Epidermal melanocyte (primary cell): Measurements from ENCODE around the gene VWA3A.

Experiments
- DNase-seq: peaks from one replicate; pipeline ENCODE4 v3.0.0; 2011; ENCODE audit warnings: low spot score; ENCODE audit not compliant: insufficient read length

VWA3A gene

DNA sequence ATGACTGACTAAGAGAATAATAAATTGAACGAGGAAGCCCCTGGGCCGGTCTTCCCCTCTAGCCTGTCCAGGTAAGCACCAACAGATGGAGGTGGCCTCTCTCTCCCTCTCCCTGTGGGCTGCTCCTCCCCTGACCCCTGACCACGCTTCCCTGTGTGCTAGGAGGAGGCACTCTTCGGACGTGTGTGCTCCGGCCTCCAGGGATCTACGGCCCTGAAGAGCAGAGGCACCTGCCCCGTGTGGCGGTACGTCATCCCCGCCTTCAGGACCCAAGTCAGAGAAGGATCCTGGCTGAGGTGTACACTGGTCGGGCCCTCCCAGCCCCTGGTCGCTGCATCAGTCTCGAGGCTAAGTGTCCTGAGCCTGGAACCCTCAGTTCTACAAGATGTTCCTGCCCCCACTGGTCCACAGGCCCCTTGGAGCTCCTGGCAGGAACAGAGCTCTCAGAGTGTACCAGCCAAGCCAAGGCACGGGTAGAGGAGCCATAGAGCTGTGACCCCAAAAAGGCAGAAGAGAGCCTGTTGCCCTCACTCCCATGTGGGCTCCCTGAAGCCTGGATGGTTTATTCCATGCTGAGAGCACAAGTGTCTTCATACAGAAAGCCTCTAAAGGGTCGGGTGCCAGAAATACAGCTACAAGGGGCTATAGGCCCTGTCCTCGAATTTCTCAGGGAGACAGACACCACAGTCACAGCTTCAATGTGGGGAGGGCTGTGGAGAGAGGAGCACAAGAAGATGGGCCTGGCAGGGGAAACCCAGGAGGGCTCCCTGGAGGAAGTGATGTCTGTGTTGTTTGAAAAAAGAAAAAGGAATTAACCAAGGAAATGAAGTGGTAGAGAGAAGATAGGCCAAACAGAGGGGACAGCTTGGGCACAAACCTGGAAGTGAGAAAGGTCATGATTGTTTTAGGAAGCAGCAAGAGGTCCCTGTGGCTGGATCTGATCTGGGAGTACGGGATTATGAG is 85.9 kb downstream of the VWA3A start:
- DNase-seq: no peak

DNA sequence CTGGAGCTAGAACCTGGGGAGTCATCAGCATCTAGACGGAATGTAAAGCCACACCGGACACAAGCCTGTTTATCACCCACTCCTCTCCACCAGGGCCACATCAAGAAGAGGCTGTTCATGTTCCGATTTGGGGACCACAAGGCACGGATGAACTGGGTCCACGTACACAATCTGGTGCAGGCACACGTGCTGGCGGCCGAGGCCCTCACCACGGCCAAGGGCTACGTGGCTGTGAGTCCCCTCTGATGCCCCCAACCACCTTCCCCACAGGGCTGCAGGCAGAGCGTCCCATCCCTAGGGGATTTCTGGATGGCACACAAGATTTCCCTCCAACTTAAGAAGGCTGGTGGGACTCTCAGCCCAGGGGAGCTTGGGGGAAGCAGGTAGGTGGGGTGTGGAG is 89.1 kb downstream of the VWA3A start:
- no peak for DNase-seq

DNA sequence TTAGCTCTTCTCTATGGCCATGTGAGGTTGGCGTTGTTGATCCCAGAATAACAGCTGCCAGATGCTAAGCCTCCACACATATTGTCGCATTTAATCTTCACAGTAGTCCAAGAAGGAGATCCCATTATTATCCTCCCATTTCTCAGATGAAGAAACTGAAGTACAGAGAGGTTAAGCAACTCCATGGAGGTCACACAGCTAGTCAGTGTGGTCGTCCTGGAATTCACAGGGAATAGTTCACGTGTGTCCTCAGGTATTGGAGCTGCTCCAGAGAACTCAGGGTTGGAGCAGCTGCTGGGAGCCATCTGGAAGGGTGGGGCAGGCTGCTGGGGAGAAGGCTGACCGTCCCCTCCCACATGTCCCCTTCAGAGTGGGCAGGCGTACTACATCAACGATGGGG is 89.5 kb downstream of the VWA3A start:
- DNase-seq: no peak

DNA sequence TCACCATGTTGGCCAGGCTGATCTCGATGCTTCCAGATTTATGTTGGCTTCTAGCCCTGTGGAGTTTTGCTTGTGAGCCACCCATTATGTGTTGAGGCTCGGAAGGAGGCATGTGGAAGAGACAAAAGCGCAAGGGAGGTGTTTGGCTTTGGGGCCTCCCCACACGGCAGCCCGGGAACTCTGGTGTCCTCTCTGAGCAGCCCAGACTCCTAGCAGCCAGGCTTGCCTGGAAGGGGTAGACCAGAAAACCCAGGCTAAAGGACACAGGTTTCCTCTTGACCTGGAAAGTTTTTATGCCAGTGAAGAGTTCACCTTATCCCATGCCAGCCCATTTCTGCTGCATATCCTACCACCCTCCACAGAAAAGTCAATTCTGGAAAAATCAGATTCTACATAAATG is 91.0 kb downstream of the VWA3A start:
- DNase-seq: no peak

DNA sequence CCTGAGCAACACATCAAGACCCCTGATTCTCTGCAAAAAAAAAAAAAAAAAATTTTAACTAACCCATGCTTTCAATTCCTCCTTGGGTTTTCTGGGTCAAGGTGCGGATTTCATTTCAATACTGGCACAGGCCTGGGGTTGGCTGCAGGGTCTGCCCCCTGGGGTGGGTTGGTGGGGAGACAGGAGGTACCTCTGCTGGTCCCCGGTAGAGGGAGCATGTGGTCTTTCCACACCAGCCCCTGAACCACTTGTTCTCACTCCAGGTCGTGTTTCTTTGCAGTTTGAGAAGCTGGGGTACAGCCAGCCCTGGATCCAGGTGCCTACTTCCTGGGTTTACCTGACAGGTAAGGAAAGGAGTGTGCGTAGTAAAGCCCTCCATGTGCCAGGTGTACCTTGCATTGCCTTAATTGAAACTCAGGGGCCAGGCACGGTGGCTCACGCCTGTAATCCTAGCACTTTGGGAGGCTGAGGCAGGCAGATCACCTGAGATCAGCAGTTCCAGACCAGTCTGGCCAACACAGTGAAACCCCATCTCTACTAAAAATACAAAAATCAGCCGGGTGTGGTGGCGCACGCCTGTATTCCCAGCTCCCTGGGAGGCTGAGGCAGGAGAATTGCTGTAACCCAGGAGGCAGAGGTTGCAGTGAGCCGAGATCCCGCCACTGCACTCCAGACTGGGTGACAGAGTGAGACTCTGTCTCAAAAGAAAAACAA is 91.7 kb downstream of the VWA3A start:
- DNase-seq: no peak

DNA sequence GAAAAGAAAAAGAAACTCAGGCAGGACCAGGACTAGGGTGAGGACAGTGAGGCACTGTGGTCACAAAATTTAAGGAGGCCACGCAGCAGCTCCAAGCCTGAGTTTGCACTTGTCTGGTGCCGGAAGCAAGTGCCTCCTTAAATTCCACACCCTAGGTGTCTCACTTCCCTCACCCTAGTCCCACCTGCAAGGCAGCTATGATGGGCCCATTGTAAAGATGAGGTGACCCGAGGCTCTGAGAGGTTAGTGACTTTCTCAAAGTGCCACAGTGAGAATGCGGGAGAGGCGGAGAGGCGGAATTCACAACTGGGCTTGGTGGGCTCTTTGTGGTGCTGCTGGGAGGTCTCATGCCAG is 92.3 kb downstream of the VWA3A start:
- no peak for DNase-seq

DNA sequence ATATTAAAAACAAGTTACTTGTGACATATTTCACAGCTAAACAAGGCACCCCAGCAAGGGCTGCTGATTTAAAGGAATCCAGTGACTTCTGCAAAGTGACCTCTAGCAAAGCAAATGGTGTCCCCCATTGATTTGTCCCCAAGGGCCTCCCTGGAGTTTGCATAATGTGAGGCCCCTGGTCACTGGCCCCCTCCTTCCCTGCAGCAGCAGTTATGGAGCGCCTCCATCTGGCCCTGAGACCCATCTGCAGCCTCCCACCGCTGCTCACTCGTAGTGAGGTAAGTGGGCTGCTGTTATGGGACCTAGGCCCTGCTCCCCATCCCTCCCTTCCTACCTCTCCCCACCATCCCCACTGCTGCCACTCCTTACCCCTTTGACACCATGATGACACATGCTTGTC is 94.2 kb downstream of the VWA3A start:
- DNase-seq: no peak

DNA sequence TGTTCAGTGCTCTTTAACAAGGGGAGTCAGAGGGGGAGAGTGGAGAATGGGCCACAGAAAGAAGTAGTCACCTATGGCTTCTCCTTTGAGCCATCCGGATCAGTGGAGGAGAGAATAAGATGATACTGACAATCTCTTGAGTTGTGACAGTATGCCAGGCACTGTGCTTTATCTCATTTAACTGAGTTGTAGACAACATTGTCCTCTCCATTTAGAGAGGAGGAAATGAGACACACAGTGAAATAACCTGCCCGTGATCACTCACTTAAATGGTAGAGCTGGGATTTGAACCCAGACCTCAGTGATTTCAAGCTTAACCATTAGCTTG is 95.9 kb downstream of the VWA3A start:
- DNase-seq: no peak

DNA sequence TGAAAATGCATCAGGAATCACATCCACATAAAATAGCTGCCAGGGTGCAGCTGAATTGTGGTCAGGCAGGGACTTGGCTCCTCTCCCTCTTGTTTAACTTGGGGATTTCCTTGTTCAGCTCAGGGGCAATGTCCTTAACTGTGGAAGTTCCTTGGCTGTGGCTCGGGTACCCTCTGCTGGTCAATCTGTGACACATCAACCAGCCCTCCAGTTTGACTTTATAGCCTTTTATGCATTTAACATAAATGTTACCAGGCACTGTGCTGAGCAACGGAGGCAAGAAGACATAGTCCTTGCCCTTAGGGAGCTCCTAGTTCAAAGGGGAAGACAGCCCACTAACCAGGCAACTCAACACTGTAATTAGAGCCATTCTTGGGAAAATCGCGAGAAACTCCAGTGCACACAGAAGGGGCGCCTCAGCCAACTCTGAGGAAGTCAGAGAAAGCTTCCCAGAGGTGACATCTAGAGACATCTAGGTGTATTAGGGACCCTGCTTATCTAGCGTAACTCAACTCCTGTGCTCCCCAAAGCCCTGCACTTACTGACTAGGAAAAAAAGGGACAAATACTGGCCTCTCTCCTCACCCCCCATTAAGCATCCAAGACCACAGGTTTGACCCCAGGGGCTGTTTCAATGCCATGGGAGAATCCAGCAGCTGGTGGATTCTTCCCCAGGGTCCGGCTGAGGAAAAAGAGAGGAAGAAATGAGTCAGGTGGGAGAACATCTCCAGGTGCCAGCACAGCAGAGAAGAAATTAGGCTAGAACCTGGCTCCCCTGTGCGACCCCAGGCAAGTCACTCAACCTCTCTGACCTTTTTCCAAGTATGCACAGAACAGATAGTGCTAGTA is 96.5 kb downstream of the VWA3A start:
- DNase-seq: peak; percentile 85

DNA sequence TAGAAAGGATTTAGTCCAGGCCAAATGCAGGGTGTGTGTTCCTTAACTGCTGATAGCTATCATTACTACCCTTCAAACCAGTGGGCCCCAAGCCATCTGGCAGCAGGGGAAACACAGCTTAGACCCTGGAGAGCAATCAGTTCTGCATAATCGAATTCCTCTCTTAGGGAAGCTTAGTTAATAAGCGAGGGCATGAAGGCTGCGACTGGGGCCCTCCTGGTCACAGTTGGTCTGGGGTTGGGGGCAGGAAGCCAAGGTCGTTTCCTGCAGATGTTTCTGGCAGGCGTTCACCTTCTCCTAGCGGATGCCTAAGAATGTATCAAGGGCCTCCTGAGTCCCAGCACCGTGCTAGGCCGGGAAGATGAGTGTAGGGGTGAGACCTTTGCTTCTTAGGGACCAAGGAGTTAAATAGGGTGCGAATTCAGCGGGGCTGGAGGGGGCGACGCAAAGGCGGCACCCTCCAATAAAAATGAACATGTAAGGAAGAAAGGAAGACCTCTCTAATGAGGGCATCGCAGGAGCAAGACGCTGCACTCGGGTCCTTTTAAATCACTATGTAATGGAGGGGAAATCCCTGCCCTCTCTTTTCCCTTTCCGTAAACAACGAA is 97.2 kb downstream of the VWA3A start:
- no peak for DNase-seq

DNA sequence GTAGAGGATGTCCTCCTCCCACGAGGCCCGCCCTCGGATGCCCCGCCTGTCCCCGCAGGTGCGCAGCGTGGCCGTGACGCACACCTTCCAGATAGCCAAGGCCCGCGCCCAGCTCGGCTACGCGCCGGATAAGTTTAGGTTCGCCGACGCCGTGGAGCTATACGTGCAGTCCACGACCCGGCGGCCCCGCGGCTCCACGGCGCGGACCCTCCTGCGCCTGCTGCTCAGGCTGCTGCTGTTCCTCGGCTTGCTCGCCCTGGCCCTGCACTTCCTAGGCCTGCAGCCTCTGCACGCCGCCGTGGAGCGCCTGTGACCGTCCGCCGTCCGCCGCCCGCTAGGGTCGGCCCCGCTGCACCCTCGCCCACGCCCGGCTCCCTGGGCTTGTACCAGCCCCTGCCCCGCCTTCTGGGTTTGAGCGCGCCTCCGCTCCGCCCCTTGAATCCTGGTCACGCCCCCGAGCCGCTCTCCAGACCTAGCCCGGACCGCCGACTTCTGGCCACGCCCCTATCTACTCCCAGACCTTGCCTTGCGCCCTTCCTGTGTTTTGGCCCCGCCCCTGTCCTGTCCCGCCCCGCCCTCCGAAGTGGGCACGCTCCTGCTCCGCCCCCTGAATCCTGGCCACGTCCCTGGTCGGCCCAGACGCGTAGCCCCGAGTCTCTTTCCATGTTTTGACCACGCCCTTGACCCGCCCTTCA is 97.9 kb downstream of the VWA3A start:
- DNase-seq: peak; percentile 67

DNA sequence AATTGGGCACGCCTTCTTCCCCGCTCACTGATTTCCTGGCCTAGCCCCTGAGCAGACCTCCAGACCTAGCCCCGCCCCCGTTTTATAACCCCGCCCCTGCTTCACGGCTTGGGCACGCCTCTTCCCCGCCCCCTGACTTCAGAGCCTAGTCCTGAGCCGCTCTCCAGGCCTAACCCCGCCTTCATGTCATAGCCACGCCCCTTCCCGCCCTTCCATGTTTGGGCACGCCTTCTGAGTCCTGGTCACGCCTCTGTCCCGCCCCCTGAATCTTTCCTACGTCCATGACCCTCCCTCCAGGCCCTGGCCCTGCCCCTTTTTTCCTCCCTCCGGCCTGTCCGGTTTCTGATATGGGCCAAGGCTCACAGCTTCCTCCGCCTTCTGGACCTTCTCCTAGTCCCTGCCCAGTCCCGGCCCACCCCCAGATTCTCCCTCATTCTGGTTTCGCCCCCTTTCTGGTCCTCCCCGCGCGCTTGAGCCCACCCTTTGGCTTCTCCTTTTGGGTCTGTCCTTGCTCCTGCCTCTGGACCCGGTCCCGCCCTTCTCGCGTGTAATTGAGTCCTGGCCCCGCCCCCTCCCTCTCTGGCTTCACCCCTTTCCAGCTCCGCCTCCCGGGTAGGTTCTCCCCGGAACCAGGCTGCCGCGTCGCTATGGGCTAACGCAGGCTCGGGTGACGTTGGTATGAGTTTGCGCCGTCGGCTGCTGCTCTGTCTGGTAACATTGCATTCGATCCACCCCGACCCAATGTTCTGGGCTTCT is 98.6 kb downstream of the VWA3A start:
- DNase-seq: peak; percentile 77

DNA sequence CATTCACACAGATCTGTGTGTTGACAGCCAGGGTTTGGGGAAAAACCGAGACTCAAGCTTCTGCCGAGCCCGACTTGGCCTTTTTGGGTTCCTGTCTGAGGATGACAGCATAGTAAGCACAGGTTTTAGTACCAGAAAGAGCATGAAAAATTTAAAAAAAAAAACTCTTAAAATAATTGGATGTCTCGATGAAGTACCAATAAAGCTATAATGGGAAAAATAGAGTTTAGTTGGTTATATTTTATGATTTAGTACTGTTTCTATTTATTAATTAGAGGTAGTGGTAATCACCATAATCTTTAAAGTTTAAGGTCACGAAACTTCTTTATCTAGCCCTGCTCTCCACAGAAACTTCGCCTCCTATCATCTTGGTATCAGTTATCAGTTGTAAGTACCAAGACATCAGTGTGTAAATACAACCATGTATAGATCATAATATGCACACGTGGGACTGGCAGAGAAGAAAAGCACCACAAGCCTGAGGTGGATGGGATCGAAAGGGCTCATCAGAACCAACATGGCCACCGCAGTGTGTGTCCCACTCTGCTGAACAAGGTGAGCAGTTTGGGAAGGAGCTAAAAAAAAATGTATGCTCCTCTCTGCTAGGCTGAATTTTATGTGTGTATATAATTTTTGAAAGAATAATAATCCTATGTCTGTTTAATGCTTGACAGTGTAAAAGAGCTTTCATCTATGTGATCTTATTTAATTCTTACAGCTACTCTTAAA is 99.4 kb downstream of the VWA3A start:
- no peak for DNase-seq

DNA sequence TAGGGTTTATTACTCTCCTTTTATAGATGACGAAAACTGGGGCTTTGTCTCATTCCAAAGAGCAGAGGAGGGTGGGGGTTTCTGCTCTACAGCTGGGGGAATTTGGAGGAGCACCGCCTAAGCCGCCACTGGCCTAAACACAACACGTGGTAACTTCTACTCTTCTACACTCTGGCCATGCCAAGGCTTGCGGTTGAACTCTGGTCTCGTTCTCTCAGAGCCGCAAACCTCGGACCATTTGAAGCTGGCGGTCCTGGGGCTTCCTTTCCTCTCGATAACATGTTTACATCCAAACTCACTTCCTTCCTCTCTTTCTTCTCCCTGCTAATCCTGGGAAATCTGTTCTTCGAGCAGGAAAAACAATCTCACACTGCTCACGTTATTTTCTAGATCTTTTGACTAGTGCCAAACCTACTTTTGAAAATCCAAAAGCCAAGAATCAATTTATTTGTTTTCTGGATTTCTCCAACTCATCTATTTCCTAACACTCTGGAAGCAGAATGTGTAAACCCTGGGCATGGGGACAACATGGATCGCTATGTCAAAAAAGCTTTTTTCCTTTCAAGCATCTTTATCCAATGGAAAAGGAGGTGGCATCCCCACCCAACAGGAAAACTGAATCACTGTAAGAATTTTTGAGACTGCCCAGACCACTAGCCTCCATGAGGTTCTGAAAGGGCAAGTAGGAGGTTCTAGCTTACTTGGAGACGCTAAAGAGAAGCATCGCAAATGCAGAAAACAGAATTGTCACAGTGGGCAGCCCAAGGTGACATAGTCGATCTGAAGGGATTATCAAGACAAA is 100.1 kb downstream of the VWA3A start:
- DNase-seq: no peak

DNA sequence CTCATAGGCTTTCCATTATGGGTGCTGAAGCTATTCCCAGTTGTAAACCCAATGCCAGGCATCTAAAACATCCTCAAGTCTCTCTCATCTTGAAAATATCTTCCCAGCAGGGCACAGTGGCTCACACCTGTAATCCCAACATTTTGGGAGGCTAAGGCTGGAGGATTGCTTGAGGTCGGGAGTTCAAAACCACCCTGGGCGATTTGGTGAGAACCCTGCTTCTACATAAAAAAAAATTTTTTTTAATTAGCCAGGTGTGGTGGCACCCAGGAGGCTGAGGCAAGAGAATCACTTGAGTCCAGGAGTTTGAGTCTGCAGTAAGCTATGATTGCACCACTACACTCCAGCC is 100.7 kb downstream of the VWA3A start:
- DNase-seq: no peak

DNA sequence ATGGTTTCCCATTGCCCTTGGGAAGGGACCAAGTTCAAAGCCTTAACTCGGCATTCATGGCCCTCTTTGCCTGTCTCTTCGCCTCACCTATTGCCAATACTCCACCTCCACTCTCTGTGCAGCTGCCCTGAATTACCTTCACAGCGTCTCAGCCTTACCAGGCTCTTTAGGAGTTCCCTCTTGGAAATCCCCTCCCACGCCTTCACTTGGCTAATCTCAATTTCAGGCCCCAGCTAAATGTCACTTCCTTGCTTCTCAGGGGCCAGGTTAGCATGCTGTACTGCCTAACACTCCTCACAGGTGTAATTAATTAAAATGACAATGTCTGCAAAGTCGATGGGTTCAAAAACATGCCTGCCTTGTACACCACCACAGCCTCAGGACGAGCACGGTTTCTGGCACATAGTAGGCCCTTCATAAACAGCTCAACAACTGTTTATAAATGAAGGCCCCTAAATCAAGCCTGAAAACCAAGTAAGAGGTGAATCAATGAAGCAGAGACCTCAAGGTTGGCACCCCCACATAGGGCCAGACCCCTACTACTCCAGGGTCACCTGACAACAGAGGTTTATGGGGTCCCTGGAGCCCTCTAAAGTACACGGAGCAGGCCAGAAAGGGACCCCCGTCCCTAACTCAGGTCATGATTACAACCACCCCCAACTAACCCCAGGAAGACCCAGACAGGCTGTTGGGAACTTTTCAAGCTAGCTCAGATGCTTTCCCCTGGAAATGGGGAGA is 102.5 kb downstream of the VWA3A start:
- DNase-seq: no peak

DNA sequence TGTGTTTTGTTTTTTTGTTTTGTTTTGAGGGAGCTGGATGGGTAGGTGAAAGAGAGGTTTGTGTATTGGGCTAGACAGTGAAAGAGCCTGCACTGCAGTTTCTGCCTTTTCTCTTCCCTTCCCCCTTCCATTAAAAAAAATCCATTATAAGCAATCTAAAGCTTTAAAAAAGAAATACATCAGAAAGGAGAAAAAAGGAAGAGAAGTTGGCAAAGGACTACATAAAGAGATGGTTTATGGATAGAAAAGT is 103.0 kb downstream of the VWA3A start:
- no peak for DNase-seq
